Ramos (cell line): ENCODE data around the gene ANO4.

Experiments used
- in situ Hi-C: fragments of 300-500 bp; cut with MboI; formaldehyde crosslinking; loops from one replicate; pipeline ENCODE4 v1.14.3; 2022; ENCODE audit warnings: low sequenced_read_pairs; ENCODE audit not compliant: unreplicated experiment

ANO4 gene

GRCh38 chr12:100935929-100936328 is 141.4 kb downstream of the ANO4 start:
- in situ Hi-C loops = no loop called here

- in situ Hi-C loops = no loop called here
These were observed 142.1 kb downstream of the ANO4 start for GRCh38 chr12:100936661-100937060.

GRCh38 chr12:100940503-100940902 is 145.9 kb downstream of the ANO4 start:
- in situ Hi-C loops = no loop called here

DNA sequence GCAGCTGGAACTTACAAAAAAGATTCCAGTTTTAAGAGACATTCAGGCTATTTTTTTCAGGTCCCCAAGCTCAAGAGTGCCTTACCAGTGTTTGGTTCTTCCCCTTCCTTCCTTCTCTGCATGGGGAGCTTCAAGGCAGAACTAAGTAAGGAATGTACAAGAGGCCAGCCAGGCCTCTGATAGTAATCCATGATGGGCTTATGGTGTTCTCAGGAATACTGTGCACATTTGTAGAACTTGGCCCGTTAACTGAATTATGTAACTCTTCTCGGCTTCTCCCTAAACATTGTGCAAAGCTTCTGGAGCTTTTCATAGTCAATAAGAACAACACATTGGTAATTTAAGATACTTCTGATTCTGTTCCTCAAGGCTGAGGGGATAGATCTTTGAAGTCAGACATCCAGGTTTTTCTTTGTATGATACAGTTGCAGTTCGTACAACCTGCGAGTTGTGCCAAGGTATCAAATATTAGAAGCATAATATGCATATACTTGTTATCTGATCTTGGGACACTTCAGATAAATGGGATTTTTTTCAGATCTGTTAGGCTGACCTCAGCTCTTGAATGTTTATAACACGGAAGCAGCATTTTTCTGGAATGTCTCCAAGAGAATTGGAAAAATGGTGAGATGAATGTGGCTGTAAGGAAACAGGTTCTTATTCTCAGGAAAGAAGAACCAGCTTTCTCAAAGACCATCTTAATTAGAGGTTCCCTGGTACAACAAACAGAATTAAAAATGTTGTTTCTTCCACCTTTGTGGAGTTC is 148.6 kb downstream of the ANO4 start:
- in situ Hi-C loops = no loop called here

DNA sequence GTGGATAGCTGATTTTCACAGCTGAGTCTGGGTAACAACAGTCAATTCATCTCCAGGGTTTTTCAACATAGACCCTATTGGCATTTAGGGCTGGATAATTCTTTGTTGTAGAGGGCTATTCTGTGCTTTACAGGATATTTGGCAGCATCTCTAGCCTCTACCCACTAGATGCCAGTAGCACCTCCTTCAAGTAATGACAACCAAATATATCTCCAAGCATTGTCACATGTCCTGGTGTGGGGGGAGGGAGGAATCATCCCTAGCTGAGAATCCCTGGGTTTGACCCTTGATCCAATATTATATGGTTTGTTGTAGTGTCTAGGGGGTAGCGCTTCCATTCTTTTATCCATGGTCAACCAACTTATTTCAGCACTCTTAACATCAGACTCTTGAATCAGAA is 157.2 kb downstream of the ANO4 start:
- in situ Hi-C loops = no loop called here

GRCh38 chr12:100953217-100953616 is 158.6 kb downstream of the ANO4 start:
- in situ Hi-C loops = no loop called here

DNA sequence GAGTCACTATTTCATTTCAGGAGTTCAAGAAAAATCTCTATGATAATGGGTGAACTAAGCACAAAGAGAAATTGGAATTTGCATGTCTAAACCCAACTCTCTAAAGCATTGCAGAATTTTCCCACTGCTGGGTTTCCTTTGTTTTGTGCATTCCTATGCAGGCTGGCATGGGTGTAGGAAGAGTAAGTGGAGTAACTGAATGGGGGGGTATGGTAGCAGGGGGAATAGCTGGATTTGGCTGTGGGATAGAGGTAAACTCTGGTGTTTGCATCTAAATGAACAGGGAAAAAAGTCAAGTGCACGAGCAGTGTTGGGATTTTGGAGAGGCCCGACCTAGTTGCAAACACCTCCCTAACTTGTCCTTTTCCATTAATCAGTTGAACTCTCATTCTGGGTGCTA is 159.1 kb downstream of the ANO4 start:
- in situ Hi-C loops = no loop called here

- in situ Hi-C loops = no loop called here
These were observed 159.5 kb downstream of the ANO4 start for GRCh38 chr12:100954118-100954517.

DNA sequence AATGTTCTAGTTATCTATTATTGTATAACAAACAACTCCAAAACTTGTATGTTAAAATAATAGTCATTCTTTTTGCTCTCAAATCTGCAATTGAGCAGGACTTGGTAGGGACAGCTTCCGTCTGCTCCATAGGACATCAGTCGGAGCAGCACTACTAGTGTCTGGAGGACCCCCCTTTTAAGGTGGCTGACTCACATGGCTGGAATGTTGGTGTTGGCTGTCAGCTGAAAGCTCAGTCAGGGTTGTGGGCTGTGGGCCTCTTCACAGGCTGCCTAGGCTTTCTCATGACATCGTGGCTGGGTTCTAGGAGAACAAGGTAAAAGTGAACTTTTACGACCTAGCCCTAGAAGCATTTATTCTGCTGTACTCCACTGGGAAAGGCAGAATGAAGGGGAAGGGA is 160.6 kb downstream of the ANO4 start:
- in situ Hi-C loops = no loop called here

DNA sequence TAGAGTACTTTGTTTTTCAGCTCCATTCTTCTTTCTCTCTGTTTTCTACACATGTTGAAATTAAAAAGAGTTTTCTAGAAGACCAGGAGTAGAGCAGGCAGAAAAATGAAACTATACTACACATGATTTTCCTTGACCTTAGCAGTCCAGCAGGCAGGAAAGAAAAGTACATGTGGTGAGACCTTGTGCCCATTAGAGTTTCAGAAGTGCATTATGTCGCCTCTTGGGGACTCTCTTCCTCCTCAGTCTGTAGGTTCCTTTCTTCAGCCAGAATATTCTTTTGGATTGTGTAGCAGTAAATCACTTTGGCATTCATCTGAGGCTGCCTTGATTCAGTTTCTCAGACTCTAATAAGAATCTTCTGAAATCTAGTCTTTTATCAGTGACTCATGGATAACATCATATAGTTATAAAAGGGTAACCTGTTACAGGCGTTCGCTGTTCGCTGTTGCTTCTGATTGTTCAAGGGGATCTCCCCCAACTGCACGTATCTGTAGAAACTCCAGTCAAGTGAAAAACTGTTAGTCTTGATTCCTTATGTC is 161.8 kb downstream of the ANO4 start:
- in situ Hi-C loops = no loop called here

- in situ Hi-C loops = no loop called here
These were observed 164.9 kb downstream of the ANO4 start for GRCh38 chr12:100959481-100959880.

DNA sequence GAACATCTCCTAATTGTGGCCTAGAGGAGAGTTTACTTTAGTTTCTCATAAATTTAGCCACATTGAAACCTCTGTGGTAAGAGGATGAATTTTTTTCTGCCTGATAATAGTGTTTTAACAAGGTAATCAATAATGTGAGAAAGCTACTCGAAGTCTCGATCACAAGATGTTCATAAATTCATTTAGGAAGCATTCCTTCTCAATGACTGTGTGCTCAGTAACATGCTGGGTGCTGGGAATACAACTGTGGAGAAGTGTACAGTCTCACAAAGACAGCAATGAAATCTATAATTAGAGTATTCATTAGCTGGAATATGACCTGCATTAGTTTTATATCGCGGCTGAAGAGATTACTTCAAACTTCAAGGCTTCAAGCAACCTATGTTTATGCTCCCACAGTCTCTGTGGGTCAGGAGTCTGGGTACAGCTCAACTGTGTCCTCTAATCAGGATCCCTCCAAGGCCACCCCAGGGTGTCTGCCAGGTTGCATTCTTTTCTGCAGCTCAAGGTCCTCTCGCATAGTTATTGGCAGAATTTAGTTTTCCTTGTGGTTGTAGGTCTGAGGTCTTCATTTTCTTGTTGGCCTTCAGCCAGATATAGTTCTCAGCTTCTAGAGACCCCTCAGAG is 167.6 kb downstream of the ANO4 start:
- in situ Hi-C loops = no loop called here

DNA sequence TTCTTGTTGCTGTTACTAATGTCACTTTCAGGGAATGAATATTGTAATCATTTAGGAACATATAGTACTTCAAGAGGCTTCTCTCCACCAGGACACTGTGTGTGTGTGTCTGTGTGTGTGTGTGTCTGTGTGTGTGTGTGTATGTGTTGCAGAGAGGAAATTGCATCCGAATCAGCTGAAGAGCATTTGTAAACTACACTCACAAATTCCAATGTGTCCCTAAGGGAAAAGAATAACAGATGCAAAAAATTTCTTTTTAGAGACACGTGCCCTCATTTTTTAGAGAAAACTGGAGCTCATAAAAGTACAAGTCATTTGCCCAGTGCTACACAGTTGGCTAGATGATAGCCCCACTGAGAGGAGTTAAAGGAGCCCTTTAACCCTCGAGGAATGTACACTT is 168.8 kb downstream of the ANO4 start:
- in situ Hi-C loops = no loop called here

DNA sequence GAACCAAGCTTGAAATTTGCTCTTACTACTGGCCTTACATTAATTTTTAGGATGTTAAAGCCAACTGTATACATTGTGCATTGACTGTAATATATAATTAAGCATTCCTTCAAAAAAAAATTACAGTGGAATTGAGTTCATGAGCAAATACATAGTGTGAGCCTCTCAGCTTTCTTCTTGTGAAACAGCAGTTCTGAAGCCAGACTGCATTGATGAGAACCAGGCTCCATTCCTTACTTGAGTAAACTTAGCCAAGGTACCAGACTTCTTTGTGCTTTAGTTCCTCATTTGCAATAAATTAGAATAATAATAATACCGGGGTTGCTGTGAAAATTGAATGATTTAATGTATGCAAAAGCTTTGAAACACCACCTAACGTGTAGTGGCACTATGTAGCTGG is 169.5 kb downstream of the ANO4 start:
- in situ Hi-C loops = no loop called here

- in situ Hi-C loops = no loop called here
These were observed 172.6 kb downstream of the ANO4 start for GRCh38 chr12:100967189-100967588.

GRCh38 chr12:100970894-100971293 is 176.3 kb downstream of the ANO4 start:
- in situ Hi-C loops = no loop called here

DNA sequence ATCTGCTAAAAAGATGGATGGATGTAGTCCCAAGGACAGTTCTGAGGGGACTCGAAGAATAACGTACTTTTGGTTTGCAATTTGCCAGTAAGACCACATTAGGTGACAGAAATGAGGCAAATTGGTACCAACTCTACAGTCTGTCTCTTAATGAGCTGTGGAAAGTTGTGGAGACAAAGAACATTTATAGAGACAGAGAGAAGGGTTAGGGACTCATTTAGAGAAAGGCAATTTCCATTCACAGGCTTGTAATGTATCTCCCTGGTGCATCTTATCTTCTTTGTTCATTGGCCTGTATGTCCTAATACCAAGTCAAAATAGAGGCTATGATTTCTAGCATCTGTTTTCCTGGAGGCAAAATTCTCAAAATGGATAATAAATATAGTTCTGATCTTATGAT is 177.5 kb downstream of the ANO4 start:
- in situ Hi-C loops = no loop called here

GRCh38 chr12:100974341-100974740 is 179.8 kb downstream of the ANO4 start:
- in situ Hi-C loops = no loop called here

DNA sequence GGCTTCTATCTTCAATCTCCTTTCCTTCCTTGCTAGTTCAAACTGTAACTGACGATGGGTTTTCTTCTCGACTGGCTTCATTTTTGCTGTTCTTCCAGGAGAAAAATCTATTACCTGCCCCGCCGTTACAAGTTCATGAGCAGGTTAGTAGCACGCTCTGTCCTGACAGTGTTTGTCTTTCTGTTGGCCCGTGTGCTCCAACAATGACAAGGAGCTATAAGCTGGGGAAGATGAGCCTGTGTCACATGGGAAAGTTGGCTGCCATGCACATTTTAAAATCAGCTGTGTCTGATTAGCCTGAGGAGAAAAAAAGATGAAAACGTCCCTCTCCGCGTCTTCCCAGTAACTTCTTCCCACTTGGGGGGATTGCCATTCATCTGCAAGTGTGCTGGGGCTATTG is 180.2 kb downstream of the ANO4 start:
- in situ Hi-C loops = no loop called here

DNA sequence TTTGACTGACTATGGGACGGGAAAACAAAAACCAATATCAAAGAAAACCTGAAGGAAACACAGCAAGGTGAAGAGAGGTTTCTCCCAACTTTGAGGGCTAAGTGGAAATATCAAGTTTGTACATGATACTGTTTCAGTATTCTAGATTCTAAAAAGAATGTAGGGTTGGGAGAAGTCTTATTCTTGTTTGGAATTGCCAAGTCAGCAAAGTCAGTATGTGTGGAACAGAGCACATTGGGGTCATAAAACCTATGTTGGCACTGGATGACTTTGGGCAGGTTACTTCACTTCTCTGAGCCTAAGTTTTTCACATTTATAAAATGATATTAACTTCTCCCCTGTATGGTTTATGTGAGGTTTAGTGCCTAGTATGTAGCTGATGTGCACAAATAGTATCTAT is 182.2 kb downstream of the ANO4 start:
- in situ Hi-C loops = no loop called here

DNA sequence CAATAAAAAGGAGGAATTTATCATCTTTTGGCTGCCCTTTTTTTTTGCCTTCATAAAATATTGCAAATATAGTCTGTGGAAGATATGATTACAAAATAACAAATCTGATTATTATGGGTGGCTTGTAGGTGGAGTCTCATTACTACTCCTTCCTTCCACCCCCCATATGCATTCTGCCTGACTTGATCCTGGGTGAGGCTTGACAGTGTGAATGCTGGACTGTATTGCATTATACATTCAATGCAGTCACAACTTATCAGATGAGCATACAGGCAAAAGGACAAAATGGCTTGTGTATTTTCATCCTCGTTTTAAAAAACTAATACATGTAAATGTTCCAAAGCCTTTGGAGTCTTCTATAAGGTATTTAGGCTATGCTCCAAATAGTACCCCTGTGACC is 186.3 kb downstream of the ANO4 start:
- in situ Hi-C loops = no loop called here
